ENCODE measurements around the gene ZG16B. TPM values are rescaled to one million over a fixed set of nuclear protein-coding genes. Genes with fewer than 3 reads are reported as not detected.

ZG16B gene
- total RNA-seq, 1 experiment from 2014 or later: 8.6 TPM

- H3K4me3 ChIP-seq (ENCODE audit: low read length): no peak overlapping the region
- no peak overlapping the region for H2AFZ ChIP-seq (ENCODE audit: low read length)
- no peaks in the 10 kb centered on the region for H3K79me2 ChIP-seq (ENCODE audit: low read length)
- H3K4me1 ChIP-seq (ENCODE audit: insufficient read depth, low read length): no peaks in the 10 kb centered on the region
- H3K27ac ChIP-seq (ENCODE audit: low read length): no peak overlapping the region
- no peaks in the 10 kb centered on the region for H3K9me3 ChIP-seq (ENCODE audit: low read length)
- H3F3A ChIP-seq (ENCODE audit: low read length, unreplicated experiment): no peaks in the 10 kb centered on the region
- H3K36me3 ChIP-seq (ENCODE audit: low read depth, low read length): no peaks in the 10 kb centered on the region
- CTCF ChIA-PET: no interaction called here
- no peaks in the 10 kb centered on the region for H3K9me2 ChIP-seq (replicated peaks; ENCODE audit: low read length)
- ATAC-seq (no peak), DNase-seq (no peak)
- H3K9ac ChIP-seq (ENCODE audit: low read length): no peak overlapping the region
- POLR2A ChIA-PET (ENCODE audit: unreplicated experiment): no interaction called here
- H3K27me3 ChIP-seq (ENCODE audit: low read length): no peaks in the 10 kb centered on the region
- no TSS peak for BruUV-seq (replicated peaks)
- intact Hi-C loops (cut with micrococcal nuclease): no loop called here
- no peaks in the 10 kb centered on the region for H4K20me1 ChIP-seq (ENCODE audit: low read length)
- TF ChIP-seq, protein P1, sequence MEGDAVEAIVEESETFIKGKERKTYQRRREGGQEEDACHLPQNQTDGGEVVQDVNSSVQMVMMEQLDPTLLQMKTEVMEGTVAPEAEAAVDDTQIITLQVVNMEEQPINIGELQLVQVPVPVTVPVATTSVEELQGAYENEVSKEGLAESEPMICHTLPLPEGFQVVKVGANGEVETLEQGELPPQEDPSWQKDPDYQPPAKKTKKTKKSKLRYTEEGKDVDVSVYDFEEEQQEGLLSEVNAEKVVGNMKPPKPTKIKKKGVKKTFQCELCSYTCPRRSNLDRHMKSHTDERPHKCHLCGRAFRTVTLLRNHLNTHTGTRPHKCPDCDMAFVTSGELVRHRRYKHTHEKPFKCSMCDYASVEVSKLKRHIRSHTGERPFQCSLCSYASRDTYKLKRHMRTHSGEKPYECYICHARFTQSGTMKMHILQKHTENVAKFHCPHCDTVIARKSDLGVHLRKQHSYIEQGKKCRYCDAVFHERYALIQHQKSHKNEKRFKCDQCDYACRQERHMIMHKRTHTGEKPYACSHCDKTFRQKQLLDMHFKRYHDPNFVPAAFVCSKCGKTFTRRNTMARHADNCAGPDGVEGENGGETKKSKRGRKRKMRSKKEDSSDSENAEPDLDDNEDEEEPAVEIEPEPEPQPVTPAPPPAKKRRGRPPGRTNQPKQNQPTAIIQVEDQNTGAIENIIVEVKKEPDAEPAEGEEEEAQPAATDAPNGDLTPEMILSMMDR (conservative IDR thresholded peaks at IDR 0.05; ENCODE audit: low read depth, low read length): no peak
- TF ChIP-seq EZH2 (IDR thresholded peaks at IDR 0.05; ENCODE audit: low read length, unreplicated experiment) (no peak), EZH2phosphoT487 (IDR thresholded peaks at IDR 0.05; ENCODE audit: borderline replicate concordance, low read length) (no peak)
- no peak overlapping the region for H3K4me2 ChIP-seq (ENCODE audit: low read length)
Observed at GRCh38 chr16:2815299-2815771, 14.8 kb upstream of the ZG16B start.

DNA sequence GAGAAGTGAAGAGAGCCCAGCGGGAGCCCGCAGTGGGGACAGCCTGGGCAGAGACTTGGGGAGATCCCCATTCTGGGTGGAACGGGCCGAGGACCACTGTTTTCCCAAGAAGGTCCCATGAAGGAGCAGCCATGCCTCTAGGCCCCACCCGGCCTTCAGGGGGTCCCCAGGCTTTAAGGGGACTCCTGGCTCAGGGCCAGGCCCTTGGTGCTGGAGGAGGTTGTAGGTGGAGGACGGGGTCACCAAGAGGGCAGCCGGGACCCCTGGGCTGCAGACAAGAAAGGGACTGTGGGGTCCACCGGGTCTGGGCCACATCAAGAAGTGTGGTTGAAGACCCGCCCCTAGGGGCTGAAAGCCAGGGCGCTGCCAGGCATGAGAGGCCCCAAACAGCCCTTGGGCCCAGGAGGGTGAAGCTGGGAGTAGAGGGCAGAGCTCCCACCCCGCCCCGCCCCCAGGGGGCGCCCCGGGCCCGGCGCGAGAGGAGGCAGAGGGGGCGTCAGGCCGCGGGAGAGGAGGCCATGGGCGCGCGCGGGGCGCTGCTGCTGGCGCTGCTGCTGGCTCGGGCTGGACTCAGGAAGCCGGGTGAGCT is 13.3 kb upstream of the ZG16B start, which contains the start of gene PRSS21:
TSS of gene PRSS21 (plus strand) at position 487 of the 589 bp plus-strand sequence. CDS start at position 519, 32 bp downstream.
- Histone ChIP-seq H3K36me3 (ENCODE audit: low read depth, low read length) (no peaks in the 10 kb centered on the region), H3F3A (ENCODE audit: low read length, unreplicated experiment) (no peaks in the 10 kb centered on the region), H3K79me2 (ENCODE audit: low read length) (no peaks in the 10 kb centered on the region), H3K4me3 (ENCODE audit: low read length) (no peak within 1 kb of the TSS), H3K9me3 (ENCODE audit: low read length) (no peaks in the 10 kb centered on the region), H3K27me3 (ENCODE audit: low read length) (no peaks in the 10 kb centered on the region), H4K20me1 (ENCODE audit: low read length) (no peaks in the 10 kb centered on the region), H3K4me2 (ENCODE audit: low read length) (no peak within 1 kb of the TSS), H3K27ac (ENCODE audit: low read length) (no peak within 1 kb of the TSS), H3K4me1 (ENCODE audit: insufficient read depth, low read length) (no peaks in the 10 kb centered on the region), H3K9ac (ENCODE audit: low read length) (no peak within 1 kb of the TSS), H2AFZ (ENCODE audit: low read length) (no peak within 1 kb of the TSS), H3K9me2 (replicated peaks; ENCODE audit: low read length) (no peaks in the 10 kb centered on the region)
- CTCF ChIA-PET: no interaction called here
- ATAC-seq: no peak
- DNase-seq: no peak
- POLR2A ChIA-PET (ENCODE audit: unreplicated experiment): no interaction called here
- no TSS peak for BruUV-seq (replicated peaks)
- TF ChIP-seq EZH2phosphoT487 (IDR thresholded peaks at IDR 0.05; ENCODE audit: borderline replicate concordance, low read length) (no peak), EZH2 (IDR thresholded peaks at IDR 0.05; ENCODE audit: low read length, unreplicated experiment) (no peak)
- TF ChIP-seq, protein P1 (conservative IDR thresholded peaks at IDR 0.05; ENCODE audit: low read depth, low read length): no peak
- intact Hi-C loops (cut with micrococcal nuclease): no loop called here

Measured in PC-3 (cell line).